ENCODE results near the gene CBS.
"Not testable (repeated sequence)": the region's sequence is repeated elsewhere in the genome, so short reads cannot be mapped to it uniquely, and the experiment has no call there.

The CBS gene

GRCh38 chr21:43016728-43017127 is 58.9 kb downstream of the CBS start:
- TF ChIP-seq CTCF (conservative IDR thresholded peaks at IDR 0.05; ENCODE audit: low read depth, low read length): no peak
- no peak overlapping the region for H3K4me3 ChIP-seq (ENCODE audit: low read length)
- no peak for DNase-seq (ENCODE audit: low read depth)

- DNase-seq (ENCODE audit: low read depth): no peak
- no peak overlapping the region for H3K4me3 ChIP-seq (ENCODE audit: low read length)
- TF ChIP-seq CTCF (conservative IDR thresholded peaks at IDR 0.05; ENCODE audit: low read depth, low read length): no peak
These were observed 59.6 kb downstream of the CBS start for GRCh38 chr21:43015906-43016540.

- no peak overlapping the region for H3K4me3 ChIP-seq (ENCODE audit: low read length)
- no peak for TF ChIP-seq CTCF (conservative IDR thresholded peaks at IDR 0.05; ENCODE audit: low read depth, low read length)
- DNase-seq (ENCODE audit: low read depth): no peak
These were observed 63.0 kb downstream of the CBS start for GRCh38 chr21:43012596-43012995.

GRCh38 chr21:43006874-43007208 is 68.8 kb downstream of the CBS start:
- H3K4me3 ChIP-seq (ENCODE audit: low read length): no peak overlapping the region
- TF ChIP-seq CTCF (conservative IDR thresholded peaks at IDR 0.05; ENCODE audit: low read depth, low read length): no peak
- no peak for DNase-seq (ENCODE audit: low read depth)

GRCh38 chr21:43006051-43006873 is 69.4 kb downstream of the CBS start:
- DNase-seq (ENCODE audit: low read depth): not testable (repeated sequence)

GRCh38 chr21:43005635-43006034 is 70.0 kb downstream of the CBS start:
- TF ChIP-seq CTCF (conservative IDR thresholded peaks at IDR 0.05; ENCODE audit: low read depth, low read length): no peak
- H3K4me3 ChIP-seq (ENCODE audit: low read length): no peak overlapping the region
- DNase-seq (ENCODE audit: low read depth): no peak

More at GRCh38 chr21:43006051-43006873, 69.4 kb downstream of the CBS start:
- H3K4me3 ChIP-seq (ENCODE audit: low read length): not testable (repeated sequence)

- H3K4me3 ChIP-seq (ENCODE audit: low read length): no peak overlapping the region
- DNase-seq (ENCODE audit: low read depth): no peak
- no peak for TF ChIP-seq CTCF (conservative IDR thresholded peaks at IDR 0.05; ENCODE audit: low read depth, low read length)
These were observed 70.7 kb downstream of the CBS start for GRCh38 chr21:43004926-43005325.

Data from retinal pigment epithelial cell (primary cell).